GM12878 (cell line): ENCODE results near the gene ZNF148. TPM values are rescaled to one million over a fixed set of nuclear protein-coding genes. Genes with fewer than 3 reads are reported as not detected.

Source experiments
- BCL11A ChIP-seq: IDR thresholded peaks from 2 replicates; pipeline ENCODE4 v1.6.1; 2011; ENCODE audit warnings: low read depth, low read length
- BMI1 ChIP-seq: fragments of 450-650 bp; IDR thresholded peaks from 2 replicates; pipeline ENCODE4 v1.6.1; 2016; ENCODE audit warnings: mild to moderate bottlenecking, moderate library complexity, borderline replicate concordance
- BRCA1 ChIP-seq: IDR thresholded peaks from 2 replicates; pipeline ENCODE4 v1.6.1; 2011; ENCODE audit warnings: low read depth, low read length, improper control_type of control experiment
- CBFB ChIP-seq: IDR thresholded peaks from 2 replicates; pipeline ENCODE4 v1.6.1; 2016; ENCODE audit warnings: antibody characterized with exemption, low read depth
- CREM ChIP-seq: IDR thresholded peaks from 2 replicates; pipeline ENCODE4 v1.6.1; 2014; ENCODE audit warnings: antibody characterized with exemption, low read depth
- EED ChIP-seq: sonication (generic); IDR thresholded peaks from 2 replicates; pipeline ENCODE4 v1.6.1; 2016; ENCODE audit warnings: antibody characterized with exemption, low read depth
- ESRRA ChIP-seq: IDR thresholded peaks from 2 replicates; pipeline ENCODE4 v1.6.1; 2012; ENCODE audit warnings: mild to moderate bottlenecking, low read length, improper control_type of control experiment
- FOXK2 ChIP-seq: fragments of 450-650 bp; IDR thresholded peaks from 2 replicates; pipeline ENCODE4 v1.6.1; 2017; ENCODE audit warnings: mild to moderate bottlenecking, moderate library complexity
- FOXM1 ChIP-seq: IDR thresholded peaks from 2 replicates; pipeline ENCODE4 v1.6.1; 2012; ENCODE audit warnings: low read depth, mild to moderate bottlenecking, inconsistent platforms, low read length, moderate library complexity
- JUNB ChIP-seq: IDR thresholded peaks from 2 replicates; pipeline ENCODE4 v1.6.1; 2016; ENCODE audit warnings: antibody characterized with exemption, mild to moderate bottlenecking
- MTA2 ChIP-seq: fragments of 450-650 bp; IDR thresholded peaks from 2 replicates; pipeline ENCODE4 v1.6.1; 2016; ENCODE audit warnings: low read depth, mild to moderate bottlenecking, moderate library complexity
- NR2C1 ChIP-seq: fragments of 450-650 bp; IDR thresholded peaks from 2 replicates; pipeline ENCODE4 v1.6.1; 2017; ENCODE audit warnings: antibody characterized with exemption, mild to moderate bottlenecking, moderate library complexity
- PML ChIP-seq: IDR thresholded peaks from 2 replicates; pipeline ENCODE4 v1.6.1; 2012; ENCODE audit warnings: low read length, inconsistent platforms
- POLR2AphosphoS2 ChIP-seq: IDR thresholded peaks from 2 replicates; pipeline ENCODE4 v1.6.1; 2011; ENCODE audit warnings: low read depth, mild to moderate bottlenecking, low read length, improper control_type of control experiment, moderate library complexity
- RBBP5 ChIP-seq: fragments of 200-600 bp; sonication (generic); conservative IDR thresholded peaks from 2 replicates; pipeline ENCODE4 v1.6.1; 2016
- RELA ChIP-seq: fragments of 450-650 bp; IDR thresholded peaks from 2 replicates; pipeline ENCODE4 v1.8.0; 2014; ENCODE audit warnings: borderline replicate concordance; ENCODE audit not compliant: partially characterized antibody
- SIX5 ChIP-seq: IDR thresholded peaks from 2 replicates; pipeline ENCODE4 v1.6.1; 2011; ENCODE audit warnings: mild to moderate bottlenecking, low read depth, low read length, moderate library complexity; ENCODE audit not compliant: severe bottlenecking
- SMAD5 ChIP-seq: IDR thresholded peaks from 2 replicates; pipeline ENCODE4 v1.6.1; 2016; ENCODE audit warnings: antibody characterized with exemption, low read depth
- SMC3 ChIP-seq: IDR thresholded peaks from 2 replicates; pipeline ENCODE4 v1.6.1; 2011; ENCODE audit warnings: low read length, improper control_type of control experiment, borderline replicate concordance
- WRNIP1 ChIP-seq: IDR thresholded peaks from 2 replicates; pipeline ENCODE4 v1.6.1; 2011; ENCODE audit warnings: low read depth, low read length, improper control_type of control experiment, borderline replicate concordance
- YY1 ChIP-seq: IDR thresholded peaks from 2 replicates; pipeline ENCODE4 v1.6.1; 2011; ENCODE audit warnings: low read depth, mild to moderate bottlenecking, low read length
- ZNF217 ChIP-seq: fragments of 450-650 bp; IDR thresholded peaks from 2 replicates; pipeline ENCODE4 v1.6.1; 2017; ENCODE audit warnings: antibody characterized with exemption, mild to moderate bottlenecking
- ZNF384 ChIP-seq: IDR thresholded peaks from 2 replicates; pipeline ENCODE4 v1.6.1; 2012; ENCODE audit warnings: low read depth, mild to moderate bottlenecking, low read length, improper control_type of control experiment, borderline replicate concordance
- polyA plus RNA-seq, 11 experiments: library from polyadenylated mRNA; depleted of rRNA in 4 of 11; unstranded in 6 of 11; stranded (reverse) in 5 of 11; fragments of >200 nt; fragmentation: Nextera tagmentation in 4 of 11; fragmentation: Illumina TruSeq in 1 of 11; extraction: Ambion mirVana in 4 of 11; extraction: Trizol in 1 of 11; gene quantifications; 1 replicate in 1 of 11; 2 replicates in 10 of 11; pipeline versions ENCODE4 v1.2.1 to v1.2.3, GENCODE V29; 2011 to 2016; ENCODE audit warnings: inconsistent platforms in 2 of 11, missing spikeins in 2 of 11, low read depth in 1 of 11
- total RNA-seq, 4 experiments: library from RNA; depleted of rRNA in 3 of 4; stranded (reverse); fragments of >200 nt in 3 of 4; fragmentation: Illumina TruSeq in 1 of 4; extraction: Trizol in 1 of 4; gene quantifications; 2 replicates each; pipeline versions ENCODE4 v1.2.1 to v1.2.3, GENCODE V29; 2013 to 2021
- TF ChIP-seq, protein P1 (sequence below): IDR thresholded peaks from 2 replicates; pipeline ENCODE4 v1.6.1; 2012; ENCODE audit warnings: low read depth, low read length, improper control_type of control experiment
- TF ChIP-seq, protein P2 (sequence below): fragments of 450-650 bp; formaldehyde crosslinking; IDR thresholded peaks from 2 replicates; pipeline ENCODE4 v1.4.0; 2020; ENCODE audit warnings: mild to moderate bottlenecking, moderate library complexity
- TF ChIP-seq, protein P3 (sequence below): fragments of 450-650 bp; IDR thresholded peaks from 2 replicates; pipeline ENCODE4 v1.6.1; 2018; ENCODE audit warnings: borderline replicate concordance, mild to moderate bottlenecking; ENCODE audit not compliant: partially characterized antibody

Gene ZNF148
- total and polyA plus RNA-seq, 10 of the 15 experiments (the other 5 are each of a cell fraction or from before 2014, with no cell fraction given) = 8.6 to 40.4 (median 26.7) TPM

DNA sequence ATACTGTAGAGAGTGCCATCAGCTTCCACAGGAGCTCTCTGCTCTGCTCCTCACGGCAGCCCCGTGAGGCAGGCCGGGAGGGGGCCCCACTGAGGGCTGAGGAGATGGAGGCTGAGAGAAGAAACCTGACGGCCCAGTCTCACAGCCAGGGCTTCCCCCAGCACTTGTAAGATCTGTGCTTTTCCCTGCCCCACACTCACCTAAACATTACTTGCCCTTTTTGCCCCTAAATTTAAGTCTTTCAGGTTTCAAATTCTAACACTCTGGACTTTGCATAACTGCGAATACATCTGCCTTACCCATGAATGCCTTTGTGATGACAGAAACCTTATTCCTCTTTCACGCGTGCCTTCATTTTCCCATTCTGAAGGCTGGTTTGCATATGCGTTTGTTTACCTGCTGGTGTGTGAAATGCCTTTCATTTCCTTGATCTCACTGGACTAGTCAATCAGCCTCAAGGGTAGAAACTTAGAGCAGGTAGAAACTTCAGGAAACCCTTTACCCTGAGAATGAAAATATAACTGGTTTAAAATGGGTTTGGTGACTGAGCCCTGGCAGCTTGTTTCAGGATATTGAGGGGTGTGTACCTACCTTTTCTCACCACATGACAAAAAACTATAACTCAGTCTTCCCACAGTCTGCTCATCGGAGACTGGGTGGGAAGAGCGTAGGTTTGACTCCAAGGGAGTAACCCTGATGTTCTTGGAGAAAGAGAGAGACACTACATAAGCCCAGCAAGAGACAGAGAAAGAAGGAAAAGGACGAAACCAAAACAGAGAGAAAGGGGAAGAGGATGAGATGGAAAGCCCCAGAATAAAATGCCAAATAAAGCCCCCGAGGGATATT, 182.7 kb downstream of the ZNF148 start (continued):
- TF ChIP-seq MTA2 (no peak), BCL11A (no peak), PML (no peak), FOXK2 (no peak), JUNB (no peak), WRNIP1 (no peak), BRCA1 (no peak), RBBP5 (no peak), ESRRA (no peak), FOXM1 (no peak), SMAD5 (no peak), ZNF217 (no peak), EED (peak; percentile 55), POLR2AphosphoS2 (no peak), CREM (0 out of 2 replicates have a peak, but pooled peaks have one; percentile 11), ZNF384 (no peak), YY1 (peak; percentile 62; the same call in 1 of the 2 replicates), BMI1 (no peak), NR2C1 (no peak), SIX5 (no peak), CBFB (no peak), RELA (no peak), SMC3 (peak; percentile 50; the same call in 1 of the 2 replicates)
- TF ChIP-seq, protein P1, sequence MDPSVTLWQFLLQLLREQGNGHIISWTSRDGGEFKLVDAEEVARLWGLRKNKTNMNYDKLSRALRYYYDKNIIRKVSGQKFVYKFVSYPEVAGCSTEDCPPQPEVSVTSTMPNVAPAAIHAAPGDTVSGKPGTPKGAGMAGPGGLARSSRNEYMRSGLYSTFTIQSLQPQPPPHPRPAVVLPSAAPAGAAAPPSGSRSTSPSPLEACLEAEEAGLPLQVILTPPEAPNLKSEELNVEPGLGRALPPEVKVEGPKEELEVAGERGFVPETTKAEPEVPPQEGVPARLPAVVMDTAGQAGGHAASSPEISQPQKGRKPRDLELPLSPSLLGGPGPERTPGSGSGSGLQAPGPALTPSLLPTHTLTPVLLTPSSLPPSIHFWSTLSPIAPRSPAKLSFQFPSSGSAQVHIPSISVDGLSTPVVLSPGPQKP = no peak
- TF ChIP-seq, protein P2, sequence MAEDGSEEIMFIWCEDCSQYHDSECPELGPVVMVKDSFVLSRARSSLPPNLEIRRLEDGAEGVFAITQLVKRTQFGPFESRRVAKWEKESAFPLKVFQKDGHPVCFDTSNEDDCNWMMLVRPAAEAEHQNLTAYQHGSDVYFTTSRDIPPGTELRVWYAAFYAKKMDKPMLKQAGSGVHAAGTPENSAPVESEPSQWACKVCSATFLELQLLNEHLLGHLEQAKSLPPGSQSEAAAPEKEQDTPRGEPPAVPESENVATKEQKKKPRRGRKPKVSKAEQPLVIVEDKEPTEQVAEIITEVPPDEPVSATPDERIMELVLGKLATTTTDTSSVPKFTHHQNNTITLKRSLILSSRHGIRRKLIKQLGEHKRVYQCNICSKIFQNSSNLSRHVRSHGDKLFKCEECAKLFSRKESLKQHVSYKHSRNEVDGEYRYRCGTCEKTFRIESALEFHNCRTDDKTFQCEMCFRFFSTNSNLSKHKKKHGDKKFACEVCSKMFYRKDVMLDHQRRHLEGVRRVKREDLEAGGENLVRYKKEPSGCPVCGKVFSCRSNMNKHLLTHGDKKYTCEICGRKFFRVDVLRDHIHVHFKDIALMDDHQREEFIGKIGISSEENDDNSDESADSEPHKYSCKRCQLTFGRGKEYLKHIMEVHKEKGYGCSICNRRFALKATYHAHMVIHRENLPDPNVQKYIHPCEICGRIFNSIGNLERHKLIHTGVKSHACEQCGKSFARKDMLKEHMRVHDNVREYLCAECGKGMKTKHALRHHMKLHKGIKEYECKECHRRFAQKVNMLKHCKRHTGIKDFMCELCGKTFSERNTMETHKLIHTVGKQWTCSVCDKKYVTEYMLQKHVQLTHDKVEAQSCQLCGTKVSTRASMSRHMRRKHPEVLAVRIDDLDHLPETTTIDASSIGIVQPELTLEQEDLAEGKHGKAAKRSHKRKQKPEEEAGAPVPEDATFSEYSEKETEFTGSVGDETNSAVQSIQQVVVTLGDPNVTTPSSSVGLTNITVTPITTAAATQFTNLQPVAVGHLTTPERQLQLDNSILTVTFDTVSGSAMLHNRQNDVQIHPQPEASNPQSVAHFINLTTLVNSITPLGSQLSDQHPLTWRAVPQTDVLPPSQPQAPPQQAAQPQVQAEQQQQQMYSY (CRISPR knock-in tag) = no peak
- TF ChIP-seq, protein P3, sequence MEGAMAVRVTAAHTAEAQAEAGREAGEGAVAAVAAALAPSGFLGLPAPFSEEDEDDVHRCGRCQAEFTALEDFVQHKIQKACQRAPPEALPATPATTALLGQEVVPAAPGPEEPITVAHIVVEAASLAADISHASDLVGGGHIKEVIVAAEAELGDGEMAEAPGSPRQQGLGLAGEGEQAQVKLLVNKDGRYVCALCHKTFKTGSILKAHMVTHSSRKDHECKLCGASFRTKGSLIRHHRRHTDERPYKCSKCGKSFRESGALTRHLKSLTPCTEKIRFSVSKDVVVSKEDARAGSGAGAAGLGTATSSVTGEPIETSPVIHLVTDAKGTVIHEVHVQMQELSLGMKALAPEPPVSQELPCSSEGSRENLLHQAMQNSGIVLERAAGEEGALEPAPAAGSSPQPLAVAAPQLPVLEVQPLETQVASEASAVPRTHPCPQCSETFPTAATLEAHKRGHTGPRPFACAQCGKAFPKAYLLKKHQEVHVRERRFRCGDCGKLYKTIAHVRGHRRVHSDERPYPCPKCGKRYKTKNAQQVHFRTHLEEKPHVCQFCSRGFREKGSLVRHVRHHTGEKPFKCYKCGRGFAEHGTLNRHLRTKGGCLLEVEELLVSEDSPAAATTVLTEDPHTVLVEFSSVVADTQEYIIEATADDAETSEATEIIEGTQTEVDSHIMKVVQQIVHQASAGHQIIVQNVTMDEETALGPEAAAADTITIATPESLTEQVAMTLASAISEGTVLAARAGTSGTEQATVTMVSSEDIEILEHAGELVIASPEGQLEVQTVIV = no peak
